ENCODE data around the gene DNAJC6.
"Not testable (repeated sequence)": the region's sequence is repeated elsewhere in the genome, so short reads cannot be mapped to it uniquely, and the experiment has no call there.

The DNAJC6 gene

GRCh38 chr1:65377496-65378246 is 68.3 kb downstream of the DNAJC6 start:
- Histone ChIP-seq H3K4me3 (ENCODE audit: insufficient read depth, low read depth, low read length) (no peak overlapping the region), H3K27ac (ENCODE audit: insufficient read depth, low read depth, low read length, poor library complexity, severe bottlenecking) (no peak overlapping the region), H3K9me3 (ENCODE audit: control insufficient read depth, low read length) (no peaks in the 10 kb centered on the region), H3K27me3 (ENCODE audit: control insufficient read depth, insufficient read depth, low read length, poor library complexity, severe bottlenecking) (no peaks in the 10 kb centered on the region), H3K36me3 (ENCODE audit: control insufficient read depth, insufficient read depth, low read length) (no peaks in the 10 kb centered on the region), H3K4me1 (ENCODE audit: control insufficient read depth, insufficient read depth, low read length) (no peaks in the 10 kb centered on the region)
- WGBS, 2 experiments, result 96 to 97% methylated on average over 4 of the region's 4 CpGs

DNA sequence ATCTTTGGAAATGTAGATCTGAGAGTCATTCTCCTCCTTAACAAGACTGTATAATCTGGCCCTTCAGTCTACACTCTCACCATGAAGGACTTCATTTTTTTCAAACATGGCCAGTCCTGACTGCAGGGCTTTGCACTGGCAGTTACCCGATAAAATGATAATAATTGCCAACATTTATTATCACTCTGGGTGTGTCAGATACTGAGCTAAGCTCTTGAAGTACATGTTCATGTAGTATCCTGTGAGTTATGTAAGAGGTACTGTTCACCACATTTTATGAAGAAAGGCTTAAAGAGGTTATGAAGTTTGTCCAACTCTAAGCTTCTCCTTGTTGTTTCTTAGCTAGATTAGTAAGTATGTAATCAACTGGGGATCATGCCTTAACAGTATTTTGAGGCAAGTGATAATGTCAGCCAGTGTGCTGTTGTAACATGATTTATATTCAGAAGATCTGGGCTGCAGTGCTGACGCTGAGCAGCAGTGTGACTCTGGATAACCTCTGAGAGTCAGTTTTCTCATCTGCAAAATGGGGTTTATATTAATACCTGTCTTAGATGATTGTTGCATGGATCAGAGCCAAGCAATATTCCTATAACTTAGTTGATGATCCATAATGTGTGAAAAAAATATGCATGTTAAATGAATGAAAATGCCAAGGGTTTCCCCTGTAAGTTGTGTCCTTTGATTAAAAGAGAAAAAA is 69.1 kb downstream of the DNAJC6 start:
- Histone ChIP-seq H3K4me1 (ENCODE audit: control insufficient read depth, insufficient read depth, low read length) (no peaks in the 10 kb centered on the region), H3K27ac (ENCODE audit: insufficient read depth, low read depth, low read length, poor library complexity, severe bottlenecking) (no peak overlapping the region), H3K9me3 (ENCODE audit: control insufficient read depth, low read length) (no peaks in the 10 kb centered on the region), H3K4me3 (ENCODE audit: insufficient read depth, low read depth, low read length) (no peak overlapping the region), H3K36me3 (ENCODE audit: control insufficient read depth, insufficient read depth, low read length) (no peaks in the 10 kb centered on the region), H3K27me3 (ENCODE audit: control insufficient read depth, insufficient read depth, low read length, poor library complexity, severe bottlenecking) (no peaks in the 10 kb centered on the region)
- 91 to 92% methylated on average over 2 of the region's 2 CpGs for WGBS, 2 experiments

DNA sequence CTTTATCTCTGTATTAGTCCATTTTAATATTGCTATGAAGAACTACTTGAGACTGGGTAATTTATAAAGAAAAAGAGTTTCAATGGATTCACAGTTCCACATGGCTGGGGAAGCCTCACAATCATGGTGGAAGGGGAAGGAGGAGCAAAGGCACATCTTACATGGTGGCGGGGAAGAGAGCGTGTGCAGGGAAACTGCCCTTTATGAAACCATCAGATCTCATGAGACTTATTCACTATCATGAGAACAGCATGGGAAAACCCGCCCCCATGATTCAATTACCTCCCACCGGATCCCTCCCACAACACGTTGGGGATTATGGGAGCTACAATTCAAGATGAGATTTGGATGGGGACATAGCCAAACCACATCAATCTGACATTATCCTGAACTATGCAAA is 75.1 kb downstream of the DNAJC6 start:
- H3K4me1 ChIP-seq (ENCODE audit: control insufficient read depth, insufficient read depth, low read length), result not testable (repeated sequence)

DNA sequence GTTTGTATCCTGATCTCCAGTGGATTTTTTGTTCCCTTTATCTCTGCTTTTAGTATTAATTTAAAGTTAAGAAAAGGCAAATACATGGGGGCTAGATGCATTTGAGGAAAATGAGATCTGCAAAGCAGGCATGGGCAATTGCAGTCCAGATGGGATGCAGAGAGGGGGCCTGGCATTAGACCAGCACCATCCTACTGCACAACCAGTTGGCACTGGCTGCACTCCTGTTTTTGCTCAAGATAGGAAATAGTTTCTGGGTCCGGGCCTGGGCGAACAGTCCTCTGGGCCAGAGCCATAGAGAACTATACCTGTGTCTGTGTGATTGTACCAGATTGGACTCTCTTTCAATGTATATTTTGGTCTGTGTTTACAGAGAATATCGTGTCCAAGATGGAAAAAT is 77.1 kb downstream of the DNAJC6 start:
- Histone ChIP-seq H3K4me3 (ENCODE audit: insufficient read depth, low read depth, low read length) (no peak overlapping the region), H3K4me1 (ENCODE audit: control insufficient read depth, insufficient read depth, low read length) (no peaks in the 10 kb centered on the region), H3K36me3 (ENCODE audit: control insufficient read depth, insufficient read depth, low read length) (peaks cover 4% of the 10 kb centered on the region), H3K27ac (ENCODE audit: insufficient read depth, low read depth, low read length, poor library complexity, severe bottlenecking) (no peak overlapping the region), H3K9me3 (ENCODE audit: control insufficient read depth, low read length) (no peaks in the 10 kb centered on the region), H3K27me3 (ENCODE audit: control insufficient read depth, insufficient read depth, low read length, poor library complexity, severe bottlenecking) (no peaks in the 10 kb centered on the region)
- WGBS, 2 experiments, result 89 to 94% methylated on average over 3 of the region's 3 CpGs

More for the DNA sequence above, 75.1 kb downstream of the DNAJC6 start:
- not testable (repeated sequence) for H3K4me3 ChIP-seq (ENCODE audit: insufficient read depth, low read depth, low read length); H3K27me3 ChIP-seq (ENCODE audit: control insufficient read depth, insufficient read depth, low read length, poor library complexity, severe bottlenecking); H3K36me3 ChIP-seq (ENCODE audit: control insufficient read depth, insufficient read depth, low read length); H3K27ac ChIP-seq (ENCODE audit: insufficient read depth, low read depth, low read length, poor library complexity, severe bottlenecking); H3K9me3 ChIP-seq (ENCODE audit: control insufficient read depth, low read length)
- 91 to 98% methylated on average over 3 to 5 of the region's 5 CpGs for WGBS, 2 experiments

DNA sequence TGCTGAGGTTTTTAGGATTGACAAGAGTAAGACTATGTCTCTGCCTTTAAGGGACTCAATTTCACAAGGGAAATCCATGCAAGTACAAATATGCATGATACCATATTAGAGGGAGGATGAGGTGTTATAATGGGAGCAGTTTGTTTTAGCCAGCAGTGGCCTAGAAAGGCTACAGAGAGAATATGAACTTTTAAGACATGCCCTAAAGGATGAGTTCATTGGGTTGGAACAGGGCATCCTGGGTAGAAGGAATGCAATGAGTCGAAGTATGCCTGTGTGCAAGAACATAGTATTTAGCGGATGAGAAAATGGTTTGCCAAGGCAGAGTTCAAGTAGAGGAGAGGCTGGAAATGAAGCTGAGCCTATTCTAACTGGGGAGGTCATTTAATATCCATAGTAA is 78.5 kb downstream of the DNAJC6 start:
- 93% methylated on average over 2 of the region's 2 CpGs for WGBS, 2 experiments
- no peak overlapping the region for H3K4me3 ChIP-seq (ENCODE audit: insufficient read depth, low read depth, low read length)
- no peaks in the 10 kb centered on the region for H3K4me1 ChIP-seq (ENCODE audit: control insufficient read depth, insufficient read depth, low read length)
- H3K9me3 ChIP-seq (ENCODE audit: control insufficient read depth, low read length), result no peaks in the 10 kb centered on the region
- H3K27me3 ChIP-seq (ENCODE audit: control insufficient read depth, insufficient read depth, low read length, poor library complexity, severe bottlenecking), result no peaks in the 10 kb centered on the region
- peaks cover 4% of the 10 kb centered on the region for H3K36me3 ChIP-seq (ENCODE audit: control insufficient read depth, insufficient read depth, low read length)
- no peak overlapping the region for H3K27ac ChIP-seq (ENCODE audit: insufficient read depth, low read depth, low read length, poor library complexity, severe bottlenecking)

GRCh38 chr1:65388908-65389695 is 79.8 kb downstream of the DNAJC6 start:
- H3K9me3 ChIP-seq (ENCODE audit: control insufficient read depth, low read length), result no peaks in the 10 kb centered on the region
- H3K4me1 ChIP-seq (ENCODE audit: control insufficient read depth, insufficient read depth, low read length), result no peaks in the 10 kb centered on the region
- H3K36me3 ChIP-seq (ENCODE audit: control insufficient read depth, insufficient read depth, low read length), result peaks cover 4% of the 10 kb centered on the region
- 90% methylated on average over 3 of the region's 3 CpGs for WGBS, 2 experiments
- H3K27me3 ChIP-seq (ENCODE audit: control insufficient read depth, insufficient read depth, low read length, poor library complexity, severe bottlenecking), result no peaks in the 10 kb centered on the region
- no peak overlapping the region for H3K27ac ChIP-seq (ENCODE audit: insufficient read depth, low read depth, low read length, poor library complexity, severe bottlenecking)
- no peak overlapping the region for H3K4me3 ChIP-seq (ENCODE audit: insufficient read depth, low read depth, low read length)

GRCh38 chr1:65392497-65392896 is 83.2 kb downstream of the DNAJC6 start:
- Histone ChIP-seq H3K36me3 (ENCODE audit: control insufficient read depth, insufficient read depth, low read length) (peaks cover 4% of the 10 kb centered on the region), H3K4me3 (ENCODE audit: insufficient read depth, low read depth, low read length) (no peak overlapping the region)

DNA sequence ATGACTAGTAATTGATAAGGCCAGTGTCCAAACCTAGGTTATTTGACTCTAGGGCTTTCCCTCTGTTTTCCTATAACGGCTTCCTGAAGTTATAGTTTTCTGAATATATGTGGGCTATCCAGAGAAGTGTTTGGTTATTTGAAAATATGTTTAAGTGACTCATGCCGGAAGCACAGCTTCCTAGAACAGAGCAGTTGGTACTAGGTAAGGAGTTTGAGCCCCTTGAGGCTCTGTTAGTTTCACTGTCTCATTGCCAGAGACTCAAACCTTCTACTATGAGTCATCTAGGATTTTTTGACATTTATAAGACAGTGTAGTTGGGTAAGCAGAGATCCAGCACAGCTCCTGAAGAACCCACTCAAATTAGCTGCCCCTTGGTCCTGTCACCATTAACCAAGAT is 84.0 kb downstream of the DNAJC6 start:
- Histone ChIP-seq H3K27me3 (ENCODE audit: control insufficient read depth, insufficient read depth, low read length, poor library complexity, severe bottlenecking) (no peaks in the 10 kb centered on the region), H3K4me1 (ENCODE audit: control insufficient read depth, insufficient read depth, low read length) (no peaks in the 10 kb centered on the region), H3K27ac (ENCODE audit: insufficient read depth, low read depth, low read length, poor library complexity, severe bottlenecking) (no peak overlapping the region), H3K9me3 (ENCODE audit: control insufficient read depth, low read length) (no peaks in the 10 kb centered on the region), H3K36me3 (ENCODE audit: control insufficient read depth, insufficient read depth, low read length) (peaks cover 4% of the 10 kb centered on the region), H3K4me3 (ENCODE audit: insufficient read depth, low read depth, low read length) (no peak overlapping the region)
- 93 to 97% methylated on average over 2 of the region's 2 CpGs for WGBS, 2 experiments

More at GRCh38 chr1:65392497-65392896, 83.2 kb downstream of the DNAJC6 start:
- Histone ChIP-seq H3K27ac (ENCODE audit: insufficient read depth, low read depth, low read length, poor library complexity, severe bottlenecking) (no peak overlapping the region), H3K4me1 (ENCODE audit: control insufficient read depth, insufficient read depth, low read length) (no peaks in the 10 kb centered on the region), H3K9me3 (ENCODE audit: control insufficient read depth, low read length) (no peaks in the 10 kb centered on the region), H3K27me3 (ENCODE audit: control insufficient read depth, insufficient read depth, low read length, poor library complexity, severe bottlenecking) (no peaks in the 10 kb centered on the region)
- WGBS, 2 experiments, result 96 to 97% methylated on average over 7 of the region's 7 CpGs

- no peak overlapping the region for H3K27ac ChIP-seq (ENCODE audit: insufficient read depth, low read depth, low read length, poor library complexity, severe bottlenecking)
- no peak overlapping the region for H3K4me3 ChIP-seq (ENCODE audit: insufficient read depth, low read depth, low read length)
- H3K36me3 ChIP-seq (ENCODE audit: control insufficient read depth, insufficient read depth, low read length), result peaks cover 4% of the 10 kb centered on the region
- WGBS, 2 experiments, result 90 to 95% methylated on average over 1 of the region's 1 CpG
- H3K4me1 ChIP-seq (ENCODE audit: control insufficient read depth, insufficient read depth, low read length), result no peaks in the 10 kb centered on the region
- H3K9me3 ChIP-seq (ENCODE audit: control insufficient read depth, low read length), result no peaks in the 10 kb centered on the region
- no peaks in the 10 kb centered on the region for H3K27me3 ChIP-seq (ENCODE audit: control insufficient read depth, insufficient read depth, low read length, poor library complexity, severe bottlenecking)
Observed at GRCh38 chr1:65393928-65394327, 84.6 kb downstream of the DNAJC6 start.
